Gastrocnemius medialis (tissue), 4 donors: ENCODE data around the gene GPR3. TPM values are rescaled to one million over a fixed set of nuclear protein-coding genes. Genes with fewer than 3 reads are reported as not detected.
"Not testable (repeated sequence)": the region's sequence is repeated elsewhere in the genome, so short reads cannot be mapped to it uniquely, and the experiment has no call there.

Source experiments
- ATAC-seq, 2 donors: fragments of 150-250 bp; one replicate each; pipeline ENCODE4 v1.9.1; 2016
- DNase-seq, 2 donors: peaks; one replicate each; pipeline ENCODE4 v3.0.0-alpha.2; 2019
- H3K27ac ChIP-seq, 4 donors: fragments of 200-600 bp; sonication (generic); 1 replicate in 1 of 4; 2 replicates in 3 of 4; pipeline ENCODE4 v1.5.1; 2016 to 2018; ENCODE audit warnings: mild to moderate bottlenecking in 2 of 4, moderate library complexity in 1 of 4
- H3K27me3 ChIP-seq, 3 donors: fragments of 200-600 bp; sonication (generic) in 2 of 3; 1 replicate in 1 of 3; 2 replicates in 2 of 3; pipeline versions ENCODE4 v1.5.1 to v1.6.0; 2016 to 2019; ENCODE audit warnings: mild to moderate bottlenecking in 1 of 3, moderate library complexity in 1 of 3
- H3K36me3 ChIP-seq, 2 donors: fragments of 200-600 bp; sonication (generic) in 1 of 2; one replicate each; pipeline ENCODE4 v1.5.1; 2017 to 2018
- H3K4me1 ChIP-seq, 2 donors: fragments of 200-600 bp; sonication (generic) in 1 of 2; one replicate each; pipeline ENCODE4 v1.5.1; 2016 to 2017; ENCODE audit warnings: mild to moderate bottlenecking in 2 of 2
- H3K4me3 ChIP-seq, 4 donors: fragments of 200-600 bp; sonication (generic) in 3 of 4; 1 replicate in 1 of 4; 2 replicates in 3 of 4; pipeline ENCODE4 v1.5.1; 2016 to 2019; ENCODE audit warnings: mild to moderate bottlenecking in 2 of 4
- H3K9me3 ChIP-seq, 3 donors: fragments of 200-600 bp; sonication (generic) in 2 of 3; 1 replicate in 1 of 3; 2 replicates in 2 of 3; pipeline ENCODE4 v1.5.1; 2016 to 2019
- CTCF ChIP-seq, 5 experiments: fragments of 450-650 bp in 3 of 5; fragments of 200-600 bp in 2 of 5; sonication (generic) in 2 of 5; IDR thresholded peaks in 4 of 5; conservative IDR thresholded peaks in 1 of 5; 1 replicate in 4 of 5; 2 replicates in 1 of 5; pipeline ENCODE4 v1.5.1; 2016 to 2019; ENCODE audit warnings: antibody characterized with exemption in 5 of 5, mild to moderate bottlenecking in 3 of 5, moderate library complexity in 3 of 5
- POLR2A ChIP-seq, 2 donors: fragments of 450-650 bp; IDR thresholded peaks; one replicate each; pipeline ENCODE4 v1.6.1; 2017; ENCODE audit warnings: antibody characterized with exemption in 2 of 2, mild to moderate bottlenecking in 2 of 2, moderate library complexity in 2 of 2
- in situ Hi-C, 4 donors: fragments of 200-750 bp; cut with MboI; loops; one replicate each; pipeline versions ENCODE4 v1.15.0 to v1.8.0; 2017; ENCODE audit warnings: low sequenced_read_pairs in 4 of 4
- intact Hi-C: fragments of 100-400 bp; cut with DNase I; formaldehyde crosslinking; loops from one replicate; pipeline ENCODE4 v1.15.1; 2023; ENCODE audit warnings: low total_unique reads
- total RNA-seq, 4 donors: library from RNA; depleted of rRNA; stranded (reverse); fragments of >200 nt; gene quantifications; one replicate each; pipeline versions ENCODE4 v1.1.0 to v1.2.3, GENCODE V29; 2016

The GPR3 gene
- total RNA-seq, 4 donors from 2014 or later = 0.23 to 0.51 (median 0.35) TPM; not detected in 1

DNA sequence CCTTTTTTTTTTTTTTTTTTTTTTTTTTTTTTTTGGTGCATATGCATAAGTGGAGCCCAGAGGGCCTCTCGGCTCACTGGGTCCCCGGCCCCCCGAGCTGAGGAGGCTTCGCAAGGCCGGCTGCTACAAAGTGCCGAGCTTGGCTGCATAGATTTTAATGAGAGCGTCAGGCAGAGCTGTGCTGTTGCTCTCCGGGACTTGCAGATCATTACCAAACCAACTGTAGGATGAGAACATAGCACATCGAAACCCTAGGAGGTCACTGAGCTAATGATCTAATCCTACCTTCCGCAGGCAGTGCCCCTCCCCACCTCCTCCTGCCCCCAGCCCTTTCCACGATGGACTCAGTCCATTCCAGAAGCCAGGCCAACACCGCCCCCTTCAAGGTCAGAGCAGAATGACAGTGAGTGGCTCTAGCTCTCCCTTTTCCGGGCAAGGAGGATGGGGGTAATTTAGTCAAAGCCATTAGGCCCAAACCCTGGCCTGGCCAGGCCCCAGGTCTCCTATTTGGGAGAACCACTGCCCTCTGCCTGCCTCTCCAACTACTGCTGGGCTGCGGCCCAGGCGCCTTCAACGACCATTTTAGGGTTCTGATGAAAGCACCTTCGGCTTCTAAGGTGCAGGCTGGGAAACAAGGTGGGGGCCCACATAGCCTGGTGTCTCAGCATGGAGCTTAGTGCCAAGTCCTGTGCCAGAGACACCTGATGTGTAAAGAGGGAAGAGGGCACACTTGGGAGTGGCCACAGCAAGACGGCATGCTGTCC, 13.4 kb downstream of the GPR3 start:
- intact Hi-C loops = loop anchor here (10.0 kb wide), 1 partner anchor 119 kb away; no protein-coding TSS in a partner anchor
- in situ Hi-C loops = loop anchor here in 2 of 4 donors (10.0 to 25.0 kb wide), 2 partner anchors 107 to 199 kb away; partner anchors contain the start of gene AHDC1 (in 1 of the 2)
- not testable (repeated sequence) for H3K4me3 ChIP-seq, DNase-seq, H3K9me3 ChIP-seq, H3K27me3 ChIP-seq
- Histone ChIP-seq H3K27ac (peak overlapping the region; percentile 68 to 78 (median 72)), H3K36me3 (peaks cover 0 to 45% of the 10 kb centered on the region in 2 donors), H3K4me1 (peaks cover 50 to 53% of the 10 kb centered on the region in 2 donors)
- ATAC-seq = peak in 1 of 2 donors; percentile 11
- TF ChIP-seq CTCF (IDR thresholded peaks at IDR 0.05 in 4 of 5, conservative IDR thresholded peaks at IDR 0.05 in 1 of 5) = peak in 1 of 5 experiments; percentile 15

DNA sequence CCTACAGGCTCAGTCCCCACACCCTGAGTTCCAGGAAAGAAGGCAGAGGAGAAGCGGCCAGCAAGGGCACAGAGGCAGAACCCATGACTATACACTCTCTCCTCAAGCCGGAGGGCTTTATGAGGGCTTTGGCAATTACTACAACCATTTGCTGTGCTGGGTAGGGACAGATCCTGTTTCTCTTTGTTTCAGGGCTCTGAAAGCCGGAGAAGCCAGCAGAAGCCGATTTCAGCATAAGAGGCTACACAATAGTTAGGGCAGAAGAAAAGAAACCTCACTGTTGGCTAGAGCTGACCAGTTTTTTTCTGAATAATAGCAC, 13.9 kb downstream of the GPR3 start:
- in situ Hi-C loops (loop anchor here in 2 of 4 donors (10.0 to 25.0 kb wide), 2 partner anchors 106 to 198 kb away; partner anchors contain the start of gene AHDC1 (in 1 of the 2)), intact Hi-C loops (loop anchor here (10.0 kb wide), 1 partner anchor 118 kb away; no protein-coding TSS in a partner anchor)
- Histone ChIP-seq H3K27ac (peak overlapping the region; percentile 68 to 78 (median 72)), H3K4me1 (peaks cover 50 to 53% of the 10 kb centered on the region in 2 donors), H3K27me3 (no peaks in the 10 kb centered on the region), H3K4me3 (no peak overlapping the region), H3K9me3 (no peaks in the 10 kb centered on the region), H3K36me3 (peaks cover 0 to 51% of the 10 kb centered on the region in 2 donors)
- DNase-seq (no peak), ATAC-seq (peak in 1 of 2 donors; percentile 4)
- TF ChIP-seq CTCF (IDR thresholded peaks at IDR 0.05 in 4 of 5, conservative IDR thresholded peaks at IDR 0.05 in 1 of 5) = no peak
- TF ChIP-seq POLR2A (IDR thresholded peaks at IDR 0.05) = no peak

GRCh38 chr1:27406791-27407190, 14.4 kb downstream of the GPR3 start:
- in situ Hi-C loops = loop anchor here in 2 of 4 donors (10.0 to 25.0 kb wide), 2 partner anchors 106 to 198 kb away; partner anchors contain the start of gene AHDC1 (in 1 of the 2)

GRCh38 chr1:27408151-27408550, 15.7 kb downstream of the GPR3 start:
- no peak for TF ChIP-seq CTCF (IDR thresholded peaks at IDR 0.05 in 4 of 5, conservative IDR thresholded peaks at IDR 0.05 in 1 of 5)
- TF ChIP-seq POLR2A (IDR thresholded peaks at IDR 0.05) = no peak
- peaks cover 41 to 42% of the 10 kb centered on the region in 2 donors for H3K4me1 ChIP-seq
- in situ Hi-C loops = loop anchor here in 2 of 4 donors (10.0 to 25.0 kb wide), 2 partner anchors 104 to 197 kb away; partner anchors contain the start of gene AHDC1 (in 1 of the 2)
- intact Hi-C loops = loop anchor here (10.0 kb wide), 1 partner anchor 117 kb away; no protein-coding TSS in a partner anchor
- H3K27me3 ChIP-seq = no peaks in the 10 kb centered on the region
- H3K9me3 ChIP-seq = no peaks in the 10 kb centered on the region
- H3K36me3 ChIP-seq = peaks cover 0 to 69% of the 10 kb centered on the region in 2 donors
- no peak for DNase-seq
- no peak overlapping the region for H3K4me3 ChIP-seq
- no peak overlapping the region for H3K27ac ChIP-seq
- ATAC-seq = no peak

More at GRCh38 chr1:27406791-27407190, 14.4 kb downstream of the GPR3 start:
- H3K27me3 ChIP-seq, DNase-seq, ATAC-seq, H3K4me3 ChIP-seq, H3K9me3 ChIP-seq: not testable (repeated sequence)
- Histone ChIP-seq H3K36me3 (peaks cover 0 to 55% of the 10 kb centered on the region in 2 donors), H3K4me1 (peaks cover 50 to 53% of the 10 kb centered on the region in 2 donors), H3K27ac (peak overlapping the region; percentile 68 to 78 (median 72))
- intact Hi-C loops = loop anchor here (10.0 kb wide), 1 partner anchor 118 kb away; no protein-coding TSS in a partner anchor

GRCh38 chr1:27409669-27410068, 17.2 kb downstream of the GPR3 start:
- Histone ChIP-seq H3K36me3 (peaks cover 0 to 84% of the 10 kb centered on the region in 2 donors), H3K4me1 (peaks cover 34 to 37% of the 10 kb centered on the region in 2 donors), H3K27ac (no peak overlapping the region), H3K9me3 (no peaks in the 10 kb centered on the region), H3K27me3 (no peaks in the 10 kb centered on the region), H3K4me3 (no peak overlapping the region)
- DNase-seq (no peak), ATAC-seq (no peak)
- TF ChIP-seq CTCF (IDR thresholded peaks at IDR 0.05 in 4 of 5, conservative IDR thresholded peaks at IDR 0.05 in 1 of 5) = no peak
- TF ChIP-seq POLR2A (IDR thresholded peaks at IDR 0.05) = no peak
- in situ Hi-C loops = loop anchor here in 2 of 4 donors (10.0 to 25.0 kb wide), 2 partner anchors 103 to 195 kb away; partner anchors contain the start of gene AHDC1 (in 1 of the 2)
- intact Hi-C loops = loop anchor here (10.0 kb wide), 1 partner anchor 115 kb away; no protein-coding TSS in a partner anchor
